GM18870 (cell line): Measurements from ENCODE around the gene CMTR1.

ENCODE experiments used
- ATAC-seq: cut with Tn5 transposase; IDR thresholded peaks from one replicate; pipeline ENCODE4 v1.9.1; 2021; ENCODE audit warnings: moderate library complexity; ENCODE audit not compliant: unreplicated experiment

CMTR1 gene

DNA sequence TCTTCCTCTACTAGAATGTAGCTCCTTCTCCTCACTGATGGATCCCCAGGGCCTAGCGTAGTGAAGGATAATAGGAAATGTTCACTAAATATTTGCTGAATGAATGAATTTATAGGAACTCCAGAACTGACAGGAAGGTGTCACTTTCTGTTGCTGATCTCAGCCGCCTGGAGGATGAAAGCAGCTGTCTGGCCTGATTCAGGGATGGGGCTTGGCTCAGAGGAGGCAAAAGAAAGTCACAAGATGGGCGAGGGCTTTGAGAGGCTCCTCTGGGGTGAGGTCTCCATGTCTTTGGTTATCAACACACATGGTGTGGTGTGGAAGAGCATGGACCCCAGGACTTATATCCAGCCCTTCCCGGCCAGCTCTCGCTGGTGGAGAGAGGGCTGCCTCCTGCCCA, 78.2 kb downstream of the CMTR1 start:
- ATAC-seq, result no peak

DNA sequence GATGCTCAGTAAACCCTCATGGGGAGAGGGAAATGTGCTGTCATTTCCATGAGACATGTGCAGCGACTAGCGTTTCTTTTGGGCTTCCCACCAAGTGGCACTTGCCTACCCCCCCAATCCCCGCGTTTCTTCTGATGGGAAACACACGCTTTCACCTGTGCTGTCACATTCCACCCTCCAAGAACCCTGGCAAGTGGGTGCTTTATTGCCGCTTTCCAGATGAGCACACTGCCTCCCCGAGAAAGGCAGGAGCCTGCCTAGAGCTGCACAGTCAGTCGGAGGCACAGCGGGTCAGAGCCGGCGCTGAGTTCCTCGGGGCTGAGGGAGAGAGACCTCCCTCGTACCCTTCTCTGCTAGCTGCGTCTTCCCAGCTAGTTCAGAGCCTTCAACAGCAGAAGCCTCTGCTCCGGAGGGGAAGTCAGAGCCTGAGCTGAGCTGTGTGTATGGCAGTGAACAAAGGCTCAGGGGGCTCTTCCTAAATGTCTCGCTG, 78.9 kb downstream of the CMTR1 start:
- no peak for ATAC-seq

DNA sequence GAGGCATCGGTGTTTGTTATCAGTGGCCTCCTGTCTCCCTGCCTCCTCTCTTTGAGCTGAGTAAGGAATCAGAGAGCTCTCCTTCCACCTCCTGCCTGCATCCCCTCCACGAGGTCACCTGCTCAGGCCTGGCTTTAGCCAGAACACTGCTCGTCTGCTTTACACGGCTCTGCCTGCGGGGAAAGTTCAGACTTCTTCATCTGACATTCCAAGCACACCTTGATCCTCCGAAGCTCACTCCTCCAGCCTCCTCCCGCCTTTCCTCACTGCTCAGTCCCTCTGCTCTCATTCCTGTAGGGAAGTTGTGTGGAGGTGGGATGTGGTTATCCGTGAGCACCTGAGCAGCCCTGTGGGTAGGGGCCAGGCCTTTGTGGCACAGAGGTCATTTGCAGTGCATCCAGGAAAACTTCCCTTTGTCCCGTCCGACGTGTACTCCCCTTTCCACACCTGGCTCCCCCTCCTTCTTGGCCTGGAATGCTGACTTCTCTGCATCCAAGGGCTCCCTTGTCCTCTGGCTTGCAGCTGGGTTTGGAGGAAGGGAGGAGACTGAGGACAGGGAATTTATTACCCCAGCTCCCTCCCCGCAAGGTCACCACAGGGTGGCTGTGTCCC, 79.5 kb downstream of the CMTR1 start:
- no peak for ATAC-seq

DNA sequence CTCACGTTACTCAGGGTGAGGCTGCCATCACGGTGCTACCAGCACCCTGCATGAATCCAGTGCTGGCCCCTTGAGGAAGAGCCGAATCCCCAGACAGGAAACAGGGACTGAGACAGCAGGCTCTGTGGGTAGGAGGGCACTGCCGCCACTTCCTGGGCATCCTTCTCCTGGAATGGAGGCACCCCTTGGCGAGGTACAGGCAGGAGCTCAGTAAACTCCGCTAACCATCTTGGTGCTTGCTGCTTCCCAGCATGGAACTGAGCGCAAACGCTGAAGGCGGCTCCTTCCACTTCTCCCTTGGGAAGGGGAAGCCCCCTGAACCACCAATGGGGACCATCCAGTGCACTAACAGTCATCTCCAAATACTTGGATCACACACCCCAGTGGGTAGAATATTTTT, 80.1 kb downstream of the CMTR1 start:
- no peak for ATAC-seq

DNA sequence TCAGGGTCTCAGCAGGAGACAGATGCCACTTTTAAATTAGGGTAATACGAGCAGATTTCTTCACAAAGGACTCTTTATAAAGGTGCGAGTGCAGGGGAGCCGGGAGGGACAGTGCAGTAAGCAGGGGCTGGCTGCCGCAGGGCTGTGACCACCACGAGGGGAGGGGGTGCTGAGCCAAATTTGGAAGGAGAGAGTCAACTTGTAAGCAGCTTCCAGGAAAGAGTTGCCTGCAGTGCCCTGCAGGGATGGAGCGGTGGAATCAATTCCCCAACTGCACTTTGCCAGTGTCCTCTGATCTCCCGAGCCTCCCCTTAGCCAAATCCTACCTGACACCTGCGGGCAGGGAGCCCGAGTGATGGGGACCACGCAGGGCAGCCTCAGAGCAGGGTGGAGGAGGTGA, 80.6 kb downstream of the CMTR1 start:
- no peak for ATAC-seq

DNA sequence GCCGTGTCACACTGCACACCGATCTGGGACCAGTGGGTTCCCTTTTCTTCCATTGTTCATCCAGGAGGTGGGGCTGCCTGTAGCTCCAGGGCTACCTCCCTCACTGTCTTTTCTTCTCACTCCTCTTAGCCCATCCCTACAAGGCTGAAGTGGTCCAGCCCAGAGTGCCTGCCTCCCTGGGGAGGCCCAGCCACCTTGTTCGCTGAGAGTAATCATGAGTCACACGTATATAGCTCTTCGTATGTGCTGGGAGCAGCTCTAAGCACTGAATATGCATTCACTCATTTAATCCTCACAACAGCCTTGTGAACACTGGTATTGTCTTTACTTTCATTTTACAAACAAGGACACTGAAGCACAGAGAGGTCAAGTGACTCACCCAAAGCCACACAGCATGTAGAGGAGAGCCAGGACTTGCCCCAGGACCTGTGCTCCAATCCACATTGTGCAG, 81.3 kb downstream of the CMTR1 start:
- ATAC-seq, result no peak

DNA sequence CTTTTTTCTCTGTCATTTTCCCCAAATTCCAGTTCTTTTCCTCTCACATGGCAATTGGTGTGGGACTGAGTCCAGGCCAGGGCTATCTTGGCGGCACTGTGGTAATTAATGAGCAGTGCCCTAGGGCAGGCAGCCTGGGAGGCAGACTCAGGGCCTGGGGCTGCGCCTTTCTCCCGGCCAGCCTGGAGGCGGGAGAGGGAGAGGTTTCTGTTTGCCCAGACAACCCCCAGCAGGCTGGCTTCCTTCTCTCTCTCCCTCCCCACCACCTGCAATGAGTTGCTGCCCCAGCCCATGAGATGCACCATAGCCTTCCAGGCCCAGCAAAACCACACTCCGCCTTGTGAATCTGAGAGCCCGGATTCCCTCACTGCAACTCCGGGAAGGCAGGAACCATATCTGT, 81.8 kb downstream of the CMTR1 start:
- ATAC-seq, result no peak

DNA sequence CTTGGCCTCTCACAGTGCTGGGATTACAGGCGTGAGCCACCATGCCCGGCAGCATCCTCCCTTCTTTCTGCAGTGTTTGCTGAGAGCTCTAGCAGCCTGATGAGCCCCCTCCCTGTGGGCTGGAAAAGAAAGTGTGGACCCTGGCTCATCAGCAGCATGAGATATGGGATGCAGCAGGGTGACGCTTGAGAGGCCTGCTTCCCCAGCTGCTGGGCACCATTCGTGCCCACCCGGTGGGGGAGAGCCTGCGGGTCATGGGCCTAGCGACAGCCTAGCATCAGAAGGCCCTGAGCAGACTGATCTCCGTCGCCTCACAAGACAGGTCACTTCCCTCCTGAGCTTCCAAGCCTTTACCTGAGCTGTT, 82.7 kb downstream of the CMTR1 start:
- ATAC-seq, result no peak

DNA sequence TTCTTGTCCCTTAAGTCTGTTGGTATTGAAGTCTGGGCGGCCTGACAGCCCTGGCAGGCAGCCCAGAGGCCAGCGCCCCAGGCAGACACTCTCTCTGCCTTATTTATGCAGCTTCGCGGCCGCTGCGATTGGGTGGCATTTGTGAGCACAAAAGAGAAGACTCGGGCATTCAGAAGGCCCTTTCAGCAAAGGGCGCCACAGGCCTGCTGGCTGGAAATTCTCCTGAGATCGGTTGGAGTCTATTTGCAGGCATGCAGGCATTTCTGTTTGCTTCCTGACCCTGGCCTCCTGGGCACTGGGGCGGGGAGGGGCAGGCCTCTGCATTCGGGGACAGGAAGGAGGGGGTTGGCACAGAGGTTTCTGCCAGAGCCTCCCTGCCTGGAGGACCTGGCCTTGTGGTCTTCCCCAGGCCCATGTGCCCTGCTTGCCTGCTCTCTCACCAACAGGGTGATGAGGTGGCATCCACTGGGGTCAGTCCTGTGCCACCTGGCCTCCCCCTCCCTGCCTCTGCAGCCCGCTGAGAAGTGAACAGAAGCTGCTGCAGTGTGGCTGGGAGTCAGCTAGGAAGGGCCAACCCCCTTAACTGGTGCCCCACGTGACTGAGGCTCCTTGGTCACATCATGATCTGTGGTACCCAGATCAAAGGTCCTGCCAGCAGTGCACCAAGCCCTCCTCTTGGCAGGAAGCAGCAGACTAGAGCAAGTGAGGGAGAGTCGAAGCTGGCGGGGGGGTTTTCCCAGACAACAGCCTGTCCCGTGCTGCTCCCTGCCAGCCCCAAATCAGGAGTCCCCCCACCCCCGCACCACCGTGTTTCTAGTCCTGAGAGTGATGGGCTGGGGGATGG, 83.3 kb downstream of the CMTR1 start:
- no peak for ATAC-seq

DNA sequence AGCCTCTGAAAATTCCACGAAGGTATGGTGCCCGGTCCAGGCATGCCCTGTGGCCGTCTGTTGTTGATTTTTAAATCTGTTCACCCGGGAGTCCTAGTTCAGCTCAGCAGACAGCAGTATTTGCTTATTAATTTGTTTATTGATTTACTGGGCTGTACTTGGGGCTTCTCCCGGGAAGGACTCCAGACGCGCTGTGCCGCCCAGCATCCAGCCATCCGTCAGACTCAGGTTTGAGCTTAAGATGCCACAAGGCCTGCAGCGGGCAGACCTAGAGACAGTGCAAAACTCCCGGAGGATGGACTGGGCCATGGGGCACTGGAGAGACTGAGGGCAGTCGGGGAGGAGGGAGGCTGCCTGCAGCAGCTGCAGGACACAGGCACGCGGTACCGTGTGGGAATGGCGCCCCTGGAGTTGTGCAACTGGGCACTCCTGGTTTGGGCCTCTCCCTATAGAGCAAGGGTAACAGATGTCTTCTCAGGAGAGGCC, 83.9 kb downstream of the CMTR1 start:
- ATAC-seq, result no peak

DNA sequence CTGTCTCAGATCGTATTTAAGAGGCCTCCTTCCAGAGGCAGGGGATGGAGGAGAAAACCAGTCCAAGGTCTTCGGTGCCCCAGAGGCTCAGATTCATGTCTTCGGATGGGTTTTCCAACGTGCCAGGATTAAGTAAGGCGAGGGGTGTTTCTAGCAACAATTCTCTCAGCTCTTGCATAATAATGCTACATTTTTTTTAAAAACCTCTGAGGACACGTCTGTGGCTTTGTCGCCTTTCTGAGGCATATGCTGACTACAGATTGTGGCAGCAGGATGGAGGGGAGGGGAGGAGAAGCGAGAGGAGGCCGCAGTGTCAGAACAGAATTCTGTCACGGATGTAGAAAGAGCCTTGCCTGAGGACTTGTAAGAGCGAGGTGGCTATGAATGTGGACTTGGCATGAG, 84.4 kb downstream of the CMTR1 start:
- ATAC-seq, result no peak

DNA sequence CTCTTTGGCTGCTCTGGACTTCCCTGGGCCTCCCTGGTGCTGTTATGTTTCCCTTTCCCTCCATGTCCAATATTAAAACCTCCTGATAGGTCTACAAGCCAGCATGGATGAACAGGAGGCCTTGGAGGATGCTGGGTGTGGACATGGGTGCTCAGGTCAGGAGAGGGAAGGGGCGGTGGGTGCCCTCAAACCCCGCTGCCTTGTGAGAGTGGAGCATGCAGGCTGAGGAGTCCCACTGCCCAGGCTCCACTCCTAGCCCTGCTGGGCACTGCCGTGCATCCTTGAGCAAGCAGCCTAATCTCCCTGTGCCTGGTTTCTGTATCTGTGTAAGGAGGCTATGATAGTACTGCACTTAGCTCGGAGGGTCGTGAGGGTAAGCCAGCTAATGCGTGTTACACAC, 85.1 kb downstream of the CMTR1 start:
- ATAC-seq, result no peak

DNA sequence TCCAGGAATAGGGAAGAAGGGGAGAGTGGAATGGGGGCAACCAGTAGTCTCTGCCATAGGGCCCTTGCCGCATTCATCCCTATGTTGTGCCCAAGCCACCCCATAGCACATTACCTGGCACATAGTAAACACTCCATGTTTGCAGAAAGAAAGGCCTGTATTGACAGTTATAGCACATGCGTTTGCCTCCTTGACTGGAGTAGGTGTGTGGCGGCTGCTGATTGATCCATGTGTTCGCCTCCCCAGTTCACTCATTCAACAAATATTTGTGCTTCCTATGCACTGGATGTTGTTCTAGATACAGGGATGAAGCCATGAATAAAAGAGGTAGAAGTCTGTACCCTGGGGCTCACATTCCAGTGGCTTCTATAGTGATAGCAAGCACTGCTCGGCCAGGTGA, 86.4 kb downstream of the CMTR1 start:
- ATAC-seq, result no peak

DNA sequence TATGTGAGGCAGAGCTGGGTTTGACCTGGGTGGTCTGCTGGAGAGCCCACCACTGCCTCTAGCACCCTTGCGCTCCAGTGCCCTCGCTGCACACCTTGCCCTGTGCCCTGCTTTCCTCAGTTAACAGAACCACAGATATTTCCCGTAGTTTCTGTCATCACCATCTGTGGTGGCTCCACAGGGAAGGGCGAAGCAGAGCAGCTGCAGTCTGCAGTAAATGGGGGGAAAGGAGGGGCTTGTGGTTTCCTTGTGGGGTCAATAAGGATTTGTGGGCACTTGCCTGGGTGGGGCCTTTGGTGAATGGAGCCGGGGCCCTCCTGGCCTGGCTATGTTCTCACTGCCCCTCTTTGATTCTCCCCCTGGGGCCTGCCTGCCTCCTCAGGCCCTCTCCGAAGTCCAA, 87.9 kb downstream of the CMTR1 start:
- no peak for ATAC-seq

DNA sequence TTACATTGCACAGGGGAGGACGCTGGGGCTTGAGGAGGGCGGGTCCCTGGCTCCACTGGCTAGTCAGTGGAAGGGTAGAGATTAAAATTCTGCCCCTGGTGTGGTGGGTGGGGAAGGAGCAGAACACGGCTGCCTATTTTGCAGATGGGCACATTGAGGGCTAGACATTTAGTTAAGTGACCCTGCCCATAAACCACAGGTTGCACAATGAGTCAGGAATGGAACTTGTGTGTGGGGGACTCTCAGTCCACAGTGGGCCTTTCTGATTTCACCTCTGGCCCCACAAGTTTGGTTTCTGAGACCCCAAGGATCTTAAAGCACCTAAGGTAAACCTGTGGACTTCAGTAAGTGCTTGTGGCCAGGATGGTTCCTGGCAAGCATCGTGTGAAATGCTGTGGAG, 88.7 kb downstream of the CMTR1 start:
- ATAC-seq, result no peak

DNA sequence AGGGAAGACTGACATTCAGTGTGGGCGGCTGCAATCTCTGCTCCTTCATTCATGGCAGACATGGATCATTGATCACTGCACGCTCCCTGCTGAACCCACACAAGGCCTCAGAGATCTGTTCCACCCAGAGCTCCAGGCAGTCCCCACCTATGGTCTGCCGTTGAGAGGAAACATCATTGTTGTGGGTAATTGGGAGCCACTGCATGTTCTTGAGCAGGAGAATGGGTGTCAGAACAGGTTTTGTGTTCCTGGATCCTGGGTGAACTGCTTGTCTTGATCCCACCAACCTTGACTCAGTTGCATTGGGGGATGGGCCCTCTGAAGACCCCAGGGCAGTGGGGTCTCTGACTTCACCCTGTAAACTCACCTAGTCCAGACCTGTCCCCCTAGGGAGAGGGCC, 89.8 kb downstream of the CMTR1 start:
- no peak for ATAC-seq

DNA sequence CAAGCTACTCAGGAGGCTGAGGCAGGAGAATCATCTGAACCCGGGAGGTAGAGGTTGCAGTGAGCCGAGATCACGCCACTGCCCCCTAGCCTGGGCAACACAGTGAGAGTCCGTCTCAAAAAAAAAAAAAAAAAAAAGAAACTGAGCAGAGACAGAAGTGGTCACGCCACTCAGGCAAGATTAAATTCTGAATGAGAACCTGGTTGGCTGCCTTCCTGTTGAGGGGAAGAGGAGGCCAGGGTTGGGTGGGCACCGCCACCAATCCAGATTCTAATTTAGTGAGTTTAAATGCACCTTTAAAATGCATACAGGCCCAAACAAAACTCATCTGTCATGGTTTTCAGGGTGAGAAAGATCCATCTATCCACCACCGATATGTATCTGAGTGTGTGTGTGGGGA, 90.4 kb downstream of the CMTR1 start:
- no peak for ATAC-seq

DNA sequence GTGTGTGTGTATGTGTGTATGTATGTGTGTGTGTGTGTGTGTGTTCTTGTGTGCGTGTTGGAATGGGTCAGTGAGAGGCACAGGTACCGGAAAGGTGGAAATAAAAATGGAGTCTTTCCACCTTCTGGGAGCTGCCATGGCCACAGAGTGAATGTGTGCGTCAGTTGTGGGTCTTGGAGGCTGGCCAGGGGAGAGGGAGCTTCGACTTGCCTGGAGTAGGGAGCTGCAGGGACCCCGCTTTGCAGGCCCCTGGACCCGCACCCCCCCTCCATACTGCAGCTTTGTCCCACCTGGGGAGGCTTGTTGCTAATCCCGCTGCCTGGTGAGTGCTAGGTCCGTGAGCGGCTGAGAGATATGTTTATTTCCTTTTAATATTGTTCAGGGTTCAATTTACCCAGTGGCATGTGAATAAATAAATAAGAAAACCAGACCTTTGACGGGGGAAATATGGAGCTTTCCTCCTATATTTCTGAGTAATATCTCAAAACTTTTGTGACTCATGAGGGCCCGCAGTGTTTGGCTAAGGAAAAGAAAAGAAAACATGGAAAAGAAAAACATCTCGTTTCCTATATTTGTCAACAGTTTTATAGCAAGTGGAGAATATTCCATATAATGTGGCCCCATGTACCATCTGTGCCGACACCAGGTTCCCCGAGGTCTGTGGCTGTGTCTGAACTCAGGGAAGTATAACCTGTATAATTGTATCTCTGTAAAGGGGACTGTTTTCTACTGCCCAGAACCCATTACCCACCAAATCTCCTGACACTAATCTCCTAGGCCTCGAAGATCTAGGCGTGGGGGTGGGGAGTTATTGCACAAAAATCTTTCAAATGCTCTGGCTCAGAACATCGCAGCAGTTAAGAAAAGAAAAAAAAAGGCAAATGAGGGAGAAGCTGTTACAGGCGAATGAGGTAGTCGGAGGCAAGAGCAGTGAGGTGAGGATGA, 91.3 kb downstream of the CMTR1 start:
- ATAC-seq, result no peak

DNA sequence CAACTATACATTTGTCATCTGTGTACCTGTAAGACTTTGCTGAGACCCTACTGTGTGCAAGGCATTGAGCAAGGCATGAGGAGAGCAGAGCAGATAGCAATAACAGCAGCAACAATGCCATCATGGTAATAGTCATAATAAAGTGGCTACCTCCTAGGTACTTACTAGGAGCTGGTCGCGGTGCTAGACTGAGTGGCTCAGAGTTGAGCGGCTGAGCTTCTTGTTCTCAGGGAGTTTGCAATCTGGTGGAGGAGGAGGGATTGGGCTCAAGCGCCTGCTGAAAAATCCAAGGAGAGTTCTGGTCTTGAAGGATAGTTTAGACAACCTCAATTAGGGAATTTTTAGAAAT, 91.9 kb downstream of the CMTR1 start:
- ATAC-seq, result no peak

DNA sequence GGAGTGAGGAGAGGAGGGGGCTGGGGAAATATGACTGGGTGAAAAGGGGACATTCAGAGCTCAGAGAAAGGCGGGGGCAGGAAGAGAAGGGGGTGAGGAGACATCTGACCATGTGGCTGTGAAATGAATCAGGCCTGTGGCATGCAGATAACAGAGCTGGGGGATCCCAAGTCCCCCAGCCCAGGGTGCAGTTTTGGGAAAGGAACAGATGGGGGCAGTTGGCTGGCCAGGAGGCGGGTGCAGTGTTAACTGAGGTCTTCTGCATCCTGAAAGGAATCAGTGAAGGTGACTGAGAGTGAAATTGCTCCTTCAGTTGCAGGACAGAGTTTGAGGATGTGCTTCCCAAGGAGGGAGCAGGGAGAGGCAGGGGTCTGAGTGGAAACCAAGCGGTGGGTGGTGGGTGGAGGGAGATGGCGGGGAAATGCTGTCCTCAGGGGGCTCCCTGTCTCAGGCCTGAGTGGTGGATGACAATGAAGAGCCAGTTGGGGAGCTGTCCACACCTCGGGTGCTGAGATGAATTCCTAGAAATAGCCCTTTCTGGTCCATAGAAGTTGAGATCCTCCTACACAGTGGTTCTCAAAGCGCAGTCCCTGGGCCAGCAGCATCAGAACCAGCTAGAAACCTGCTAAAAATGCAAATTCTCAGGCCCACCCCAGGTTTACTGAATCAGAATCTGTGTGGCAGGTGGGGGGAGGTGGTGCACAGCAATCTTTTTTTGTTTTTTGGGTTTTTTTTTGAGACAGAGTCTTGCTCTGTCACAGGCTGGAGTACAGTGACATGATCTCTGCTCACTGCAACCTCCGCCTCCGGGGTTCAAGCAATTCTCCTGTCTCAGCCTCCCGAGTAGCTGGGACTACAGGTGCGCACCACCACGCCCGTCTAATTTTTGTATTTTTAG, 92.7 kb downstream of the CMTR1 start:
- ATAC-seq, result no peak
